ENCODE measurements around the gene CPD. TPM values are rescaled to one million over a fixed set of nuclear protein-coding genes. Genes with fewer than 3 reads are reported as not detected.

Gene CPD
- total and polyA plus RNA-seq, 9 of the 15 experiments (the other 6 are each of a cell fraction or from before 2014, with no cell fraction given) = 4.5 to 24.4 (median 20.4) TPM

DNA sequence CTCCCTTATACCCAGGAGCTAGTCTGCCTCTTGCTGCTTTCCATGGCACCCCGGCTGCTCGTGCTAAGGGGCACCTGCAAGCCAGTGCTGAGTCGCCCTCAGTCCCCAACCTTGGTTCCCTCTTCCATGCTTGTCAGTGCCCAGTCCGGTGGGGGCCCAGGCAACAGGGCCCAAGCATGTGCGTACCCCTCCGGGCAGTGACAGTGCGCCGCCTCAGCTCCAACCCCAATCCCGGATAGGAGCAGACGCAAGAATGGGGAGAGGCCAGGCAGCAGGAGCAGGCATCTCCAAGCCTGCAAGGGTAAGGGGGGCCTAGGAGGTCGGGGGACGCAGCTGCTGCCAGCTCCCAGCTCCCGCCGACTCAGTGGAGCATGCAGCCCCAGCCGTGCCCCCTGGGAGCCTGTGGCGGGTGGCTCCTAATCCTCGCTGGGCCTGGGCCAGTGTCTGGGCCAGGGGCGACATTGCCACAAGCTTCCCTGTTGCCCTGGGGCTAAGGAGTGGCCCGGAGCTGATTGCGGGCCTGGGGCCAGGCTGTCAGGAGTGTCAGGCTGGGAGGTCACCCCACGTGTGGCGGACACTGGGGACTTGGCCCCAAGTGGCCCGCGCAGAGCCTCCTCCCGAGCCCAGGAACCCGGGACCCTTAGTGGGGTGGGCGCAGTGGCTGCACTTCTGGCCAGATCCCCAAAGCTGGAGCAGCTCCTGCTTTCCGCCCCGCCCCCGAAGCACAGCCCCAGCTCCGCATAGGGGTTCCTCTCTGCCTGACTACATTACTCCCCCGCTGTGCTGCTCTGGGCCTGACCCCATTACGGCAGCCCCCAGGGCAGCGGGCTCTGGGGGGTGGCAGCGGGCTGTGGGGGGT, 9.8 kb downstream of the CPD start:
- no TSS peak for BruUV-seq (replicated peaks)
- Histone ChIP-seq H3K9me3 (replicated peaks; ENCODE audit: control insufficient read depth, insufficient read depth, low read depth, low read length) (no peaks in the 10 kb centered on the region), H3K9me1 (ENCODE audit: control insufficient read depth, insufficient read depth, low read length) (no peaks in the 10 kb centered on the region), H3K79me2 (ENCODE audit: control insufficient read depth, insufficient read depth, low read length) (no peaks in the 10 kb centered on the region; the same call in 2 of the 3 replicates), H3K9ac (ENCODE audit: insufficient read depth in 1 of 2, low read depth in 2 of 2, low read length in 2 of 2) (peak overlapping the region in 1 of 2 experiments; percentile 56; a peak in 1 of 4 replicates), H3K4me3 (no peak overlapping the region), H4K20me1 (replicated peaks; ENCODE audit: control insufficient read depth, insufficient read depth, low read length) (no peaks in the 10 kb centered on the region), H3K27me3 (ENCODE audit: control insufficient read depth in 2 of 2, insufficient read depth in 2 of 2, low read length in 2 of 2) (no peaks in the 10 kb centered on the region), H3K4me2 (ENCODE audit: insufficient read depth, low read length) (no peak overlapping the region), H3K36me3 (ENCODE audit: control insufficient read depth, insufficient read depth, low read length) (peaks cover 34% of the 10 kb centered on the region), H3K27ac (ENCODE audit: extremely low read depth, low read depth, low read length) (no peak overlapping the region), H3K4me1 (replicated peaks in 1 of 2; ENCODE audit: control insufficient read depth in 2 of 2, insufficient read depth in 2 of 2, low read length in 2 of 2) (peaks cover 0 to 9% of the 10 kb centered on the region in 2 experiments; a peak in 2 of 5 replicates), H2AFZ (ENCODE audit: low read depth, low read length) (no peak overlapping the region)
- in situ Hi-C loops (cut with MboI) (no loop called here), intact Hi-C loops (cut with micrococcal nuclease) (no loop called here)
- DNase-seq (ENCODE audit: extremely low read depth in 1 of 4, low spot score in 3 of 4) (no peak), FAIRE-seq (no peak), ATAC-seq (no peak)
- 93% methylated on average over 22 of the region's 35 CpGs for WGBS (ENCODE audit: insufficient coverage, low coverage, missing lambda C conversion rate)
- ChIA-PET POLR2A (interaction anchor here (0.6 kb wide), 2 partner anchors 23 to 39 kb away, joined by 3 read pairs; no protein-coding TSS in a partner anchor), CTCF (ENCODE audit: low intra/inter-chr PET ratio) (no interaction called here)
- TF ChIP-seq CREB3 (tag; conservative IDR thresholded peaks at IDR 0.05; ENCODE audit: low read depth) (no peak), RBFOX2 (IDR thresholded peaks at IDR 0.05; ENCODE audit: low read depth, low read length) (peak; percentile 42), ZNF695 (CRISPR knock-in tag; IDR thresholded peaks at IDR 0.05) (no peak), CHCHD3 (CRISPR knock-in tag; IDR thresholded peaks at IDR 0.05) (no peak), ZKSCAN1 (IDR thresholded peaks at IDR 0.05; ENCODE audit: low read depth, low read length) (no peak)
